HepG2 (cell line): ENCODE measurements around the gene RANBP3. TPM values are rescaled to one million over a fixed set of nuclear protein-coding genes. Genes with fewer than 3 reads are reported as not detected.

Source experiments
- ATAC-seq: fragments of 200-7000 bp; cut with Tn5 transposase; 3 replicates; pipeline ENCODE4 v1.9.1; 2020; ENCODE audit warnings: mild to moderate bottlenecking, moderate library complexity
- BruUV-seq: library from RNA; stranded (reverse); fragments of 400-500 nt; replicated peaks from 2 replicates; lab custom pipeline; 2021; lab: Mats Ljungman, UMichigan
- CTCF ChIA-PET: fragments of 300-600 bp; formaldehyde crosslinking; extraction: SDS; loops from one replicate; lab custom pipeline; 2021; ENCODE audit warnings: low total read pairs, inconsistent platforms, low intra/inter-chr PET ratio; lab: Yijun Ruan, JAX
- POLR2A ChIA-PET: fragments of 350-600 bp; sonication (Branson Sonifier 250); formaldehyde crosslinking; loops from one replicate; lab custom pipeline; 2020; ENCODE audit warnings: antibody characterized with exemption, inconsistent platforms; lab: Yijun Ruan, JAX
- DNase-seq: peaks from one replicate; pipeline ENCODE4 v3.0.0-alpha.2; 2015; ENCODE audit warnings: low spot score
- FAIRE-seq: peaks from 3 replicates; lab custom pipeline; 2011; peaks lifted over from hg19 to GRCh38; lab: Jason Lieb, UNC
- H2AFZ ChIP-seq: one replicate; pipeline ENCODE4 v1.6.1; 2011; ENCODE audit warnings: low read length, inconsistent platforms
- H3K27ac ChIP-seq: fragments of 300-600 bp; 3 replicates; pipeline ENCODE4 v1.8.0; 2011; ENCODE audit warnings: mixed run types, mild to moderate bottlenecking, mixed read lengths, low read length, inconsistent platforms; ENCODE audit not compliant: insufficient read depth; ENCODE audit errors: extremely low read length
- H3K27me3 ChIP-seq, 2 experiments: fragments of 200-600 bp in 1 of 2; 2 replicates in 1 of 2; 3 replicates in 1 of 2; pipeline versions ENCODE4 v1.6.0 to v1.8.0; 2011; ENCODE audit warnings: low read length in 2 of 2, mild to moderate bottlenecking in 2 of 2, moderate library complexity in 2 of 2, inconsistent platforms in 1 of 2; ENCODE audit not compliant: insufficient read depth in 2 of 2, control insufficient read depth in 1 of 2
- H3K36me3 ChIP-seq, 2 experiments: fragments of 200-600 bp in 1 of 2; replicated peaks in 1 of 2; 2 replicates in 1 of 2; 3 replicates in 1 of 2; pipeline versions ENCODE4 v1.5.1 to v1.8.0; 2011; ENCODE audit warnings: low read length in 2 of 2, inconsistent platforms in 1 of 2; ENCODE audit not compliant: insufficient read depth in 2 of 2, control insufficient read depth in 1 of 2
- H3K4me1 ChIP-seq: 2 replicates; pipeline ENCODE4 v1.5.1; 2012; ENCODE audit warnings: low read length, inconsistent platforms; ENCODE audit not compliant: insufficient read depth
- H3K4me2 ChIP-seq: 2 replicates; pipeline ENCODE4 v1.6.0; 2011; ENCODE audit warnings: low read depth, low read length, inconsistent platforms
- H3K4me3 ChIP-seq, 3 experiments: fragments of 200-600 bp in 1 of 3; sonication (generic), shearing (Covaris generic) in 1 of 3; replicated peaks in 1 of 3; 2 replicates each; pipeline ENCODE4 v1.5.1; 2011 to 2016; ENCODE audit warnings: low read length in 3 of 3, inconsistent platforms in 2 of 3, low read depth in 2 of 3, mild to moderate bottlenecking in 2 of 3, control low read depth in 1 of 3, mixed read lengths in 1 of 3; ENCODE audit not compliant: insufficient read depth in 1 of 3
- H3K79me2 ChIP-seq: one replicate; pipeline ENCODE4 v1.6.1; 2011; ENCODE audit warnings: low read length, inconsistent platforms; ENCODE audit not compliant: insufficient read depth
- H3K9ac ChIP-seq: 2 replicates; pipeline ENCODE4 v1.6.0; 2011; ENCODE audit warnings: mild to moderate bottlenecking, low read depth, low read length, inconsistent platforms; ENCODE audit not compliant: insufficient read depth
- H3K9me3 ChIP-seq: 2 replicates; pipeline ENCODE4 v1.5.1; 2012; ENCODE audit warnings: mild to moderate bottlenecking, low read length
- H4K20me1 ChIP-seq: 2 replicates; pipeline ENCODE4 v1.6.0; 2011; ENCODE audit warnings: inconsistent platforms, mild to moderate bottlenecking, low read length, moderate library complexity; ENCODE audit not compliant: insufficient read depth
- ARNT ChIP-seq: fragments of 450-650 bp; IDR thresholded peaks from 2 replicates; pipeline ENCODE4 v1.6.1; 2017
- GATAD1 ChIP-seq: IDR thresholded peaks from 2 replicates; pipeline ENCODE4 v1.6.1; 2016; ENCODE audit warnings: missing genetic modification reagents, missing compliant biosample characterization
- HNRNPL ChIP-seq: fragments of 200-400 bp; formaldehyde crosslinking; IDR thresholded peaks from 2 replicates; pipeline ENCODE4 v1.6.1; 2017; ENCODE audit warnings: mild to moderate bottlenecking, low read depth, low read length
- NCOA1 ChIP-seq: sonication (generic); formaldehyde crosslinking; IDR thresholded peaks from 2 replicates; pipeline ENCODE4 v1.9.0; 2021; ENCODE audit warnings: missing genetic modification reagents
- NR2C2 ChIP-seq: sonication (generic); formaldehyde crosslinking; IDR thresholded peaks from 2 replicates; pipeline ENCODE4 v1.4.0; 2020; ENCODE audit warnings: missing genetic modification reagents, mild to moderate bottlenecking, moderate library complexity, borderline replicate concordance
- PHF21A ChIP-seq: sonication (generic); formaldehyde crosslinking; IDR thresholded peaks from 2 replicates; pipeline ENCODE4 v1.5.0; 2020; ENCODE audit warnings: mild to moderate bottlenecking, missing genetic modification reagents
- SIX1 ChIP-seq: sonication (generic); formaldehyde crosslinking; IDR thresholded peaks from 2 replicates; pipeline ENCODE4 v1.4.0; 2020; ENCODE audit warnings: missing genetic modification reagents, borderline replicate concordance
- SPEN ChIP-seq: sonication (generic); formaldehyde crosslinking; IDR thresholded peaks from 2 replicates; pipeline ENCODE4 v1.5.1; 2020; ENCODE audit warnings: low read depth, mild to moderate bottlenecking, missing genetic modification reagents
- ZFYVE20 ChIP-seq: sonication (generic); formaldehyde crosslinking; IDR thresholded peaks from 2 replicates; pipeline ENCODE4 v1.8.0; 2023; ENCODE audit warnings: low read depth, mild to moderate bottlenecking, moderate library complexity, missing genetic modification reagents, borderline replicate concordance
- ZNF251 ChIP-seq: sonication (generic); formaldehyde crosslinking; IDR thresholded peaks from 2 replicates; pipeline ENCODE4 v1.9.0; 2021; ENCODE audit warnings: mild to moderate bottlenecking, missing genetic modification reagents
- WGBS: methylation state at CpG from one replicate; pipeline ENCODE4 v1.1.6; 2017; ENCODE audit warnings: low lambda C conversion rate; 5-methylcytosine and 5-hydroxymethylcytosine counted together
- in situ Hi-C: cut with HindIII; loops from 2 replicates; pipeline ENCODE4 v1.10.0; 2017; ENCODE audit warnings: low pct_unique_long_range_greater_than_20kb; ENCODE audit not compliant: extremely low pct_ligation_motif_present
- intact Hi-C: fragments of 100-400 bp; cut with micrococcal nuclease; formaldehyde crosslinking; loops from one replicate; pipeline ENCODE4 v1.10.0; 2022; ENCODE audit not compliant: unreplicated experiment
- polyA plus RNA-seq, 8 experiments: library from polyadenylated mRNA; depleted of rRNA in 3 of 8; stranded (reverse) in 7 of 8; unstranded in 1 of 8; fragments of >200 nt; fragmentation: Illumina TruSeq in 4 of 8; extraction: Trizol in 4 of 8; gene quantifications; 2 replicates each; pipeline versions ENCODE4 v1.2.1 to v1.2.3, GENCODE V29; 2011 to 2016; ENCODE audit warnings: low read depth in 4 of 8, missing spikeins in 1 of 8, mixed read lengths in 1 of 8; ENCODE audit not compliant: insufficient read depth in 1 of 8
- total RNA-seq, 5 experiments: library from RNA; depleted of rRNA; stranded (reverse); fragments of >200 nt; fragmentation: Illumina TruSeq; extraction: Trizol; gene quantifications; 2 replicates each; pipeline ENCODE4 v1.2.3, GENCODE V29; 2016; ENCODE audit warnings: low read depth in 1 of 5
- TF ChIP-seq, protein P1 (sequence below): sonication (generic); formaldehyde crosslinking; IDR thresholded peaks from 2 replicates; pipeline ENCODE4 v1.4.0; 2020; ENCODE audit warnings: low read depth, missing genetic modification reagents
- TF ChIP-seq, protein P2 (sequence below): sonication (generic); formaldehyde crosslinking; IDR thresholded peaks from 2 replicates; pipeline ENCODE4 v1.8.1; 2022; ENCODE audit warnings: low read depth, mild to moderate bottlenecking, missing genetic modification reagents
- TF ChIP-seq, protein P3 (sequence below): sonication (generic); formaldehyde crosslinking; IDR thresholded peaks from 2 replicates; pipeline ENCODE4 v1.4.0; 2020; ENCODE audit warnings: missing genetic modification reagents, borderline replicate concordance
- TF ChIP-seq, protein P4 (sequence below): IDR thresholded peaks from 2 replicates; pipeline ENCODE4 v1.6.1; 2016; ENCODE audit warnings: missing genetic modification reagents, missing compliant biosample characterization
- TF ChIP-seq, protein P5 (sequence below): IDR thresholded peaks from 2 replicates; pipeline ENCODE4 v1.6.1; 2016; ENCODE audit warnings: low read depth

The RANBP3 gene
- total and polyA plus RNA-seq, 2 of the 13 experiments (the other 11 are each of a cell fraction or from before 2014, with no cell fraction given) = 39.5 to 149 TPM

DNA sequence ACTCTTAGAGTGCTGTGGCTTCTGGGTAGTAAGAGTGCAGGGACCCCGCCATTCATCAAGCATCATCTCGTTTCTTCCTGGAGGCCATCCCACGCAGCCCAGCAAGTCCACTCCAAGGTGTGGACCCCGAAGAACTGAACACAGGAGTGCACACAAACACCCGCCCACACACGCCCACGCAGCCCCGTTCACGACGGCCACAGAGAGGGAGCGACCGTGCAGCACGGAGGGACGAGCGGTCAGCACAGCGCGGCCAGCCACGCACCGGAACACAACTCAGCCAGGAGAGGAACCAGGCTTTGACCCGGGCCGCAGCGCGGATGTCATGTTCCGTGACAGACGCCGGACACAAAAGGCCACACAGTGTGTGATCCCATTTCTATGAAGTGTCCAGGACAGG lies 18.2 kb upstream of the RANBP3 start:
- peaks cover 0 to 11% of the 10 kb centered on the region in 2 experiments; a peak in 3 of 5 replicates for H3K27me3 ChIP-seq
- H2AFZ ChIP-seq = no peak overlapping the region
- H3K27ac ChIP-seq = no peak overlapping the region
- no peak for FAIRE-seq
- no peaks in the 10 kb centered on the region for H3K79me2 ChIP-seq
- H3K9ac ChIP-seq = no peak overlapping the region
- WGBS = 78% methylated on average over 20 of the region's 26 CpGs
- no peaks in the 10 kb centered on the region for H3K9me3 ChIP-seq
- TF ChIP-seq NCOA1 (no peak), GATAD1 (no peak), HNRNPL (no peak), SIX1 (CRISPR knock-in tag) (no peak), NR2C2 (no peak), PHF21A (CRISPR knock-in tag) (no peak), ZFYVE20 (CRISPR knock-in tag) (no peak), SPEN (CRISPR knock-in tag) (no peak), ZNF251 (CRISPR knock-in tag) (no peak), ARNT (no peak)
- TF ChIP-seq, protein P1, sequence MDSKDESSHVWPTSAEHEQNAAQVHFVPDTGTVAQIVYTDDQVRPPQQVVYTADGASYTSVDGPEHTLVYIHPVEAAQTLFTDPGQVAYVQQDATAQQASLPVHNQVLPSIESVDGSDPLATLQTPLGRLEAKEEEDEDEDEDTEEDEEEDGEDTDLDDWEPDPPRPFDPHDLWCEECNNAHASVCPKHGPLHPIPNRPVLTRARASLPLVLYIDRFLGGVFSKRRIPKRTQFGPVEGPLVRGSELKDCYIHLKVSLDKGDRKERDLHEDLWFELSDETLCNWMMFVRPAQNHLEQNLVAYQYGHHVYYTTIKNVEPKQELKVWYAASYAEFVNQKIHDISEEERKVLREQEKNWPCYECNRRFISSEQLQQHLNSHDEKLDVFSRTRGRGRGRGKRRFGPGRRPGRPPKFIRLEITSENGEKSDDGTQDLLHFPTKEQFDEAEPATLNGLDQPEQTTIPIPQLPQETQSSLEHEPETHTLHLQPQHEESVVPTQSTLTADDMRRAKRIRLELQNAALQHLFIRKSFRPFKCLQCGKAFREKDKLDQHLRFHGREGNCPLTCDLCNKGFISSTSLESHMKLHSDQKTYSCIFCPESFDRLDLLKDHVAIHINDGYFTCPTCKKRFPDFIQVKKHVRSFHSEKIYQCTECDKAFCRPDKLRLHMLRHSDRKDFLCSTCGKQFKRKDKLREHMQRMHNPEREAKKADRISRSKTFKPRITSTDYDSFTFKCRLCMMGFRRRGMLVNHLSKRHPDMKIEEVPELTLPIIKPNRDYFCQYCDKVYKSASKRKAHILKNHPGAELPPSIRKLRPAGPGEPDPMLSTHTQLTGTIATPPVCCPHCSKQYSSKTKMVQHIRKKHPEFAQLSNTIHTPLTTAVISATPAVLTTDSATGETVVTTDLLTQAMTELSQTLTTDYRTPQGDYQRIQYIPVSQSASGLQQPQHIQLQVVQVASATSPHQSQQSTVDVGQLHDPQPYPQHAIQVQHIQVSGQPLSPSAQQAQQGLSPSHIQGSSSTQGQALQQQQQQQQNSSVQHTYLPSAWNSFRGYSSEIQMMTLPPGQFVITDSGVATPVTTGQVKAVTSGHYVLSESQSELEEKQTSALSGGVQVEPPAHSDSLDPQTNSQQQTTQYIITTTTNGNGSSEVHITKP (CRISPR knock-in tag) = no peak
- TF ChIP-seq, protein P2, sequence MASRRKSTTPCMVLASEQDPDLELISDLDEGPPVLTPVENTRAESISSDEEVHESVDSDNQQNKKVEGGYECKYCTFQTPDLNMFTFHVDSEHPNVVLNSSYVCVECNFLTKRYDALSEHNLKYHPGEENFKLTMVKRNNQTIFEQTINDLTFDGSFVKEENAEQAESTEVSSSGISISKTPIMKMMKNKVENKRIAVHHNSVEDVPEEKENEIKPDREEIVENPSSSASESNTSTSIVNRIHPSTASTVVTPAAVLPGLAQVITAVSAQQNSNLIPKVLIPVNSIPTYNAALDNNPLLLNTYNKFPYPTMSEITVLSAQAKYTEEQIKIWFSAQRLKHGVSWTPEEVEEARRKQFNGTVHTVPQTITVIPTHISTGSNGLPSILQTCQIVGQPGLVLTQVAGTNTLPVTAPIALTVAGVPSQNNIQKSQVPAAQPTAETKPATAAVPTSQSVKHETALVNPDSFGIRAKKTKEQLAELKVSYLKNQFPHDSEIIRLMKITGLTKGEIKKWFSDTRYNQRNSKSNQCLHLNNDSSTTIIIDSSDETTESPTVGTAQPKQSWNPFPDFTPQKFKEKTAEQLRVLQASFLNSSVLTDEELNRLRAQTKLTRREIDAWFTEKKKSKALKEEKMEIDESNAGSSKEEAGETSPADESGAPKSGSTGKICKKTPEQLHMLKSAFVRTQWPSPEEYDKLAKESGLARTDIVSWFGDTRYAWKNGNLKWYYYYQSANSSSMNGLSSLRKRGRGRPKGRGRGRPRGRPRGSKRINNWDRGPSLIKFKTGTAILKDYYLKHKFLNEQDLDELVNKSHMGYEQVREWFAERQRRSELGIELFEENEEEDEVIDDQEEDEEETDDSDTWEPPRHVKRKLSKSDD = no peak
- TF ChIP-seq, protein P3, sequence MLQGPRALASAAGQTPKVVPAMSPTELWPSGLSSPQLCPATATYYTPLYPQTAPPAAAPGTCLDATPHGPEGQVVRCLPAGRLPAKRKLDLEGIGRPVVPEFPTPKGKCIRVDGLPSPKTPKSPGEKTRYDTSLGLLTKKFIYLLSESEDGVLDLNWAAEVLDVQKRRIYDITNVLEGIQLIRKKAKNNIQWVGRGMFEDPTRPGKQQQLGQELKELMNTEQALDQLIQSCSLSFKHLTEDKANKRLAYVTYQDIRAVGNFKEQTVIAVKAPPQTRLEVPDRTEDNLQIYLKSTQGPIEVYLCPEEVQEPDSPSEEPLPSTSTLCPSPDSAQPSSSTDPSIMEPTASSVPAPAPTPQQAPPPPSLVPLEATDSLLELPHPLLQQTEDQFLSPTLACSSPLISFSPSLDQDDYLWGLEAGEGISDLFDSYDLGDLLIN (CRISPR knock-in tag) = no peak
- TF ChIP-seq, protein P4, sequence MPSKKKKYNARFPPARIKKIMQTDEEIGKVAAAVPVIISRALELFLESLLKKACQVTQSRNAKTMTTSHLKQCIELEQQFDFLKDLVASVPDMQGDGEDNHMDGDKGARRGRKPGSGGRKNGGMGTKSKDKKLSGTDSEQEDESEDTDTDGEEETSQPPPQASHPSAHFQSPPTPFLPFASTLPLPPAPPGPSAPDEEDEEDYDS (CRISPR knock-in tag) = no peak
- TF ChIP-seq, protein P5, sequence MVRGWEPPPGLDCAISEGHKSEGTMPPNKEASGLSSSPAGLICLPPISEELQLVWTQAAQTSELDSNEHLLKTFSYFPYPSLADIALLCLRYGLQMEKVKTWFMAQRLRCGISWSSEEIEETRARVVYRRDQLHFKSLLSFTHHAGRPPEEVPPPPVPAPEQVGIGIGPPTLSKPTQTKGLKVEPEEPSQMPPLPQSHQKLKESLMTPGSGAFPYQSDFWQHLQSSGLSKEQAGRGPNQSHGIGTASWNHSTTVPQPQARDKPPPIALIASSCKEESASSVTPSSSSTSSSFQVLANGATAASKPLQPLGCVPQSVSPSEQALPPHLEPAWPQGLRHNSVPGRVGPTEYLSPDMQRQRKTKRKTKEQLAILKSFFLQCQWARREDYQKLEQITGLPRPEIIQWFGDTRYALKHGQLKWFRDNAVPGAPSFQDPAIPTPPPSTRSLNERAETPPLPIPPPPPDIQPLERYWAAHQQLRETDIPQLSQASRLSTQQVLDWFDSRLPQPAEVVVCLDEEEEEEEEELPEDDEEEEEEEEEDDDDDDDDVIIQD = no peak
- TF ChIP-seq, all 625 proteins: peak for 0
- ATAC-seq (no peak), DNase-seq (no peak)
- in situ Hi-C loops = no loop called here
- ChIA-PET POLR2A (no interaction called here), CTCF (no interaction called here)
- Histone ChIP-seq H3K4me3 (no peak overlapping the region), H3K4me1 (peaks cover 25% of the 10 kb centered on the region), H4K20me1 (no peaks in the 10 kb centered on the region), H3K36me3 (no peaks in the 10 kb centered on the region), H3K4me2 (no peak overlapping the region)
- BruUV-seq = no TSS peak
- intact Hi-C loops = no loop called here
